HG03432 (cell line): ENCODE data around the gene RAB6C.
"Not testable (repeated sequence)": the region's sequence is repeated elsewhere in the genome, so short reads cannot be mapped to it uniquely, and the experiment has no call there.

ENCODE experiments used
- ATAC-seq: cut with Tn5 transposase; IDR thresholded peaks from one replicate; pipeline ENCODE4 v1.9.1; 2021; ENCODE audit warnings: mild to moderate bottlenecking, moderate library complexity; ENCODE audit not compliant: unreplicated experiment

The RAB6C gene

GRCh38 chr2:129979629-129980155 lies at the start of gene RAB6C:
RAB6C (plus strand) TSS chr2:129979666; CDS start chr2:129980116, 450 bp downstream.
- ATAC-seq, result peak; percentile 61

- no peak for ATAC-seq
These were observed 49.0 kb upstream of the RAB6C start for GRCh38 chr2:129930451-129930850.

- ATAC-seq, result not testable (repeated sequence)
These were observed 46.1 kb upstream of the RAB6C start for GRCh38 chr2:129933387-129933786.

GRCh38 chr2:129934044-129934822 lies 45.2 kb upstream of the RAB6C start:
- no peak for ATAC-seq

GRCh38 chr2:129935118-129935517 lies 44.3 kb upstream of the RAB6C start:
- ATAC-seq, result no peak

- ATAC-seq, result no peak
These were observed 43.0 kb upstream of the RAB6C start for GRCh38 chr2:129936334-129936934.

GRCh38 chr2:129938850-129939471 lies 40.5 kb upstream of the RAB6C start:
- ATAC-seq, result not testable (repeated sequence)

- not testable (repeated sequence) for ATAC-seq
These were observed 36.0 kb upstream of the RAB6C start for GRCh38 chr2:129943456-129943855.

GRCh38 chr2:129945557-129945956 lies 33.9 kb upstream of the RAB6C start:
- ATAC-seq, result no peak

GRCh38 chr2:129947712-129948111 lies 31.8 kb upstream of the RAB6C start:
- ATAC-seq, result not testable (repeated sequence)

GRCh38 chr2:129956171-129956570 lies 23.3 kb upstream of the RAB6C start:
- not testable (repeated sequence) for ATAC-seq

- ATAC-seq, result no peak
These were observed 21.6 kb upstream of the RAB6C start for GRCh38 chr2:129957891-129958290.

- not testable (repeated sequence) for ATAC-seq
These were observed 20.7 kb upstream of the RAB6C start for GRCh38 chr2:129958736-129959135.

GRCh38 chr2:129968605-129969004 lies 10.9 kb upstream of the RAB6C start:
- ATAC-seq, result not testable (repeated sequence)

- no peak for ATAC-seq
These were observed 4.3 kb upstream of the RAB6C start for GRCh38 chr2:129975016-129975774.

- not testable (repeated sequence) for ATAC-seq
These were observed 2.5 kb upstream of the RAB6C start for GRCh38 chr2:129976969-129977368.

GRCh38 chr2:129977986-129978385 lies 1.5 kb upstream of the RAB6C start:
- ATAC-seq, result no peak

GRCh38 chr2:129980246-129980645 lies 780 bp downstream of the RAB6C start:
- peak; percentile 84 for ATAC-seq

GRCh38 chr2:129981689-129982088 lies 2.2 kb downstream of the RAB6C start:
- not testable (repeated sequence) for ATAC-seq

GRCh38 chr2:129984426-129984825 lies 5.0 kb downstream of the RAB6C start:
- no peak for ATAC-seq
